Measurements from ENCODE around the gene PPP2R3B.
"Not testable (repeated sequence)": the region's sequence is repeated elsewhere in the genome, so short reads cannot be mapped to it uniquely, and the experiment has no call there.

PPP2R3B gene

DNA sequence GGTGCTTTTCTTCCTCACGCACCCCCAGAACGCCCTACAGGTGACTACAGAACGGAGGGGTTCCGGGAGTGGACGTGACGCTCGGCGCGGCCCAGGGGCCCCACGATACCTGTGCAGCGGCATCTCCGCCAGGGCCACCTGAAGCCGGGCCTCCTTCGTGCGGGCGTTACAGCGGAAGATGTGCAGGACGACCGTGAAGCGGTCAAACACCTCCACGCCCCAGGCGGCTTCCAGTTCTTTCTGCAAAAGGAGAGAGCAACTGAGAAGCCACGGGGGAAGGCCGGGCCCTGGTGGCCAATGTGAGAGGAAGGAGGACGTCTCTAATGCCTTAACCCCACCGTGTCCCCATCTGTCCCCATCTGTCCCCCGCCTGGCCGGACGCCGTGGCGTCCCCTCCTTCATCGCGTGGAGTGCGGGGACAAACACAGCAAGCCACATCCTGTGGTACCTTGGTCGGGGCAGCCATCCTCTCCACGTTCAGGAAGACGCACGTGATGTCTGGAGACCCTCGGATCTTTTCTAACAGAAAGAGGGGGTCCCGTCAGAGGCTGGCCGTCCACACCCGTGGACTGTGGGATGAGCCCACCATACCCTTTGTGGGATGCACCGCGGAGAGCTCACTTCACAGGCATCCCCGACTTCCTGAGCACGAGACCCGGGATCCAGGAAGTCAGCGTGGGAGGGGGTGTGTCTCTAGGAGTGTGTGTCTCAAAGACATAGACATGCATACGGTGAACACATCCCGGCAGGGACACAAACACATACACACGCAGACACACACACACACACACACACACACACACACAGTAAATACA lies 71.7 kb downstream of the PPP2R3B start:
- no peak overlapping the region for H3K4me3 ChIP-seq (ENCODE audit: low read length)
- DNase-seq (ENCODE audit: low read depth, low spot score) = no peak

DNA sequence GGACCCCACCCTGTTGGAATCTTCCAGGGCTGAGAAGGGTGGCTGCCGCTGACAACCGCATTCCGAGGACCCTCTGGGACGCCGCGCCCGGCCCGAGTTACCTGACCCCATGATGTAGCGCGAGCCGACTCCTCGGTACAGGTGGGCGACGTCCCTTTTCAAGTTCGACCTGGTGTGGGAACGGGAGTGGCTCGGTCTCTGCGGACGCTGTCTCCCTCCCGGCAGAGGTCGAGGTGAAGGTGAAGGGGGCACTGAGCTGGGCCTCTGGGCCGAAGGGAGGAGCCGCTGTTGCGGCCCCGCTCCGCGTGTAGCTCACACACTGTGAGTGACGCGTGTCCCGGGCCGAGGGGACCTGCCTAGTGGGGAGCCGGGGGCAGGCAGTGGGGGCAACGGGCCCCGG lies 72.7 kb downstream of the PPP2R3B start:
- H3K4me3 ChIP-seq (ENCODE audit: low read length) = no peak overlapping the region
- DNase-seq (ENCODE audit: low read depth, low spot score) = no peak

DNA sequence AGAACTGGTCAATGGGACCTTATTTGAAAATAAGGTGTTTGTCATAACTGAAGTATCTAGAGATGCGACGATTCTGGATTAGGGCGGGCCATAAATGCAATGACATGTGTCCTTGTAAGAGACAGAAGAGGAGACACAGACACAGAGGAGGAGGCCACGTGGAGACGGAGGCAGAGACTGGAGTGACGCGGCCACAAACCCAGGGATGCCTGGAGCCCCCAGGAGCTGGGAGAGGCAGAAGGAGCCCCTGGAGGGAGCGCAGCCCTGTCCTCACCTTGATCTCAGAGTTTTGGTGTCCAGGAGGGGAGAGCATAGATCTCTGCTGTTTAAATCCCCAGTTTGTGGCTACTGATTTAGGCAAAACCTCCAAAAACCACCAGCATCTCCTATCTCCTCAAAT lies 73.2 kb downstream of the PPP2R3B start:
- H3K4me3 ChIP-seq (ENCODE audit: low read length) = no peak overlapping the region
- DNase-seq (ENCODE audit: low read depth, low spot score) = no peak

DNA sequence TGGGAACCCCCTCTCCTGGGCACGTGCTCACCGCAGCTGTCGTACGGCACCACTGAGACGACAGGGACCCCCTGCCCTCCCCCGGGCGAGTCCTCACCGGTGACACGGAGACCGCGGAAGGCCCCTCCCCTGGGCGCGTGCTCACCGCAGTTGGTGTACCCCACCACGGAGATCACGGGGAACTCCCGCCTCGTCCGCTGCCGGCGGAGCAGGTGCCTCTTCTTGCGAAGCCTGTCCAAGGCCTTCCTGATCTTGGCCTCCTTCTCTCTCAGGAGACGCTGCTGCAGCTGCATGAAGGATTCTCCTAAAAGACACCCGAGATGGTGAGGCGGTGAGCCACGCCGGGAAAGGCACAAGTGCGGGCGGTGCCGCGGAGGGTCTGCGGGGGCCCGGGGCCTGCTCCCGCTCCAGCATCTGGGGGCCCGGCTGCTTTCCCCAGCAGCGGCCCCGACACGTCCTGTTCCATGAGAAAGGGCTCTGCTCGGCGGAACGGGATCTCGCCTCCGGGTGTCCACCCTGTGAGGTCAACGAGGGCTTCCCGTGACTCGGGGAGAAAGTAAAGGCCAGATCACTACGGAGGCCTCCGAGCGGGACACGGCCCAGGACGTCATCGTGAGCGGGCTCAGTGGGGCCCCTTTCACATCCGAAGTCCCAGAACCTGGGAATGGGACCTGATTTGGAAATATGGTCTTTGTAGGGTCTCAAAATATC lies 73.9 kb downstream of the PPP2R3B start:
- H3K4me3 ChIP-seq (ENCODE audit: low read length) = no peak overlapping the region

DNA sequence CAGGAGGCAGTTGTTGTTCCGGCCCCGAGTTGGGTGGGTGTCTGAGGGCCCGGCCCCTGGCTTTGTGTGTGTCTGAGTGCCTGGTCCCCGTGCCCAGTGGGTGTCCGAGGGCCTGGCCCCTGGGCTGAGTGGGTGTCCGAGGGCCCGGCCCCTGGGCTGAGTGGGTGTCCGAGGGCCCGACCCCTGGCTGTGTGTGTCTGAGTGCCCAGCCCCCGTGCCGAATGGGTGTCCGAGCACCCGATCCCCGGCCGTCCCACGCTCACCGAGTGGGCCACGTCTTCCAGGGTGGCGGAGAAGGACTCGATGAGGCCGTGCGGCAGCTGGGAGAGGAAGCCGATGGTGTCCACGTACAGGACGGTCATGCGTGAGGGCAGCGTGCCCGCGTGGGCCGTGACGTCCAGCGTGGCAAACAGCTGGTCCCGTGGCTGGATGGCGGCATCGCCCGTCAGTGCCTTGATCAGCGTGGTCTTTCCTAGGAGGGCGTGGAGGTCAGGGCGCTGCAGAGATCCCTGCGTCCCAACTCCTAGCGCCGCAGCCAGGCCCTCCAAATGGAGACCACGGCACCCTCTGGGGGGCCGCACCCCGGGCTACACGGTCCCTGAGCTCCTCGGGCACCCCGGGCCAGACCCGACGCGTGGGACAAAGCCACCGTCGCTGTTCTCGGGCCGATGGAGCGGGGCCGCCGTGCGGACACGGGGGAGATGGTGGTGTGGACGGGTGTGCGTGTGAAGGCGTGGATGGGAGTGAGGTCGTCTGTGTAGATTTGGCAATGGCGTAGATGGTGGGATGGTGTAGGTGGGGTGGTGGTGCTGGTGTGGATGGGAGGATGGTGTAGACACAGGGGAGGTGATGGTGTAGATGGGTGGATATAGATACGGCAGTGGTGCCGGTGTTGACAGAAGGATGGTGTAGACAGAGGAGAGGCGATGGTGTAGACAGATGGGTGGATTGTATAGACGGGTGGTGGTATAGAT lies 75.3 kb downstream of the PPP2R3B start:
- no peak overlapping the region for H3K4me3 ChIP-seq (ENCODE audit: low read length)
- DNase-seq (ENCODE audit: low read depth, low spot score) = no peak

More for the DNA sequence above, 73.9 kb downstream of the PPP2R3B start:
- no peak for DNase-seq (ENCODE audit: low read depth, low spot score)

DNA sequence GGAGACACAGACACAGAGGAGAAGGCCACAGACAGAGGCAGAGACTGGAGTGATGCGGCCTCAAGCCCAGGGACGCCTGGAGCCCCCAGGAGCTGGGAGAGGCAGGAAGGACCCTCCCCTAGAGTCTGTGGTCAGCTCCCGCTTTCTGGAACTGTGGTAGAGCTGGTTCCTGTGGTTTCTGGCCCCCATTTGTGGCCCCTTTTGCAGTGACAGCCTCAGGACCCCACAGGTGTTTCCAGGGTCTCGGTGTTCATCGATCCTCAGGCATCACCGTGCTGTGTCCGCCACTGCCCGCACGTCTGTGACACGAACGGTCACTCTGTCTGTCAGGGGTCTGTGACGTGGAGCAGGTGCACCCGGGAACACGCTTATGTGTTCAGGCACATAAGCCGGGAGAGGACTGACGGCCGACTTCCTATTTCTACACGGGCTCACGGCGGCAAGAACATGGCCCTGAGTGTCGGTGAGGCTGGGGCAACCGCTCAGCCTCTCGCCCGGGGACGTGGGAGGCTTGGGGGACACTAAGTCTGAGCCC lies 76.0 kb downstream of the PPP2R3B start:
- no peak for DNase-seq (ENCODE audit: low read depth, low spot score)
- H3K4me3 ChIP-seq (ENCODE audit: low read length) = no peak overlapping the region

DNA sequence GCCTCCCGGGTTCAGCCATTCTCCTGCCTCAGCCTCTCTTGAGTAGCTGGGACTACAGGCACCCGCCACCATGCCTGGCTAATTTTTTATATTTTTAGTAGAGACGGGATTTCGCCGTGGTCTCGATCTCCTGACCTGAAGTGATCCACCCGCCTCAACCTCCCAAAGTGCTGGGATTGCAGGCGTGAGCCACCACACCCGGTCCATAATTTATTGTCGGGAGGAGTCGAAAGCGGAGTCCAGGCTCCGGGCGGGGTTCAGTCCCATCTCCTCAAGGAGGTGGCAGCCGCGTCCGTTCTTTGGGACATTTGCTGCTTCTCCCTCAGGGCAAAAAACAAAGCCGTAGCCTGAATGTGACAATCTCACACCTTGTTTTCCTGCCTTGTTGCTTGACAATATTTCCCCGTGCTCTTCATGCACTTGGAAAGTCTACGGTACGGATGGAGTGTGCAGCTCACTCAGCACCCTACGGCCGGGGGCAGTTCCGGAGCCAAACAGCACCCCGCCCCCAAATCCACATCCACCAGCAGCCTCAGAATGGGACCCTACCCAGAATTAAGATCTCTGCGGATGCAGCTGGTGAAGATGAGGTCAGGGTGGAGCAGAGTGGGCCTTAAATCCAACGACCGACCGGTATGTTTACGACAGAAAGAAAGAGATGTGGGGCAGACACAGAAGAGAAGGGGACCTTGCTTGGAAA lies 77.7 kb downstream of the PPP2R3B start:
- DNase-seq (ENCODE audit: low read depth, low spot score) = no peak
- H3K4me3 ChIP-seq (ENCODE audit: low read length) = no peak overlapping the region

DNA sequence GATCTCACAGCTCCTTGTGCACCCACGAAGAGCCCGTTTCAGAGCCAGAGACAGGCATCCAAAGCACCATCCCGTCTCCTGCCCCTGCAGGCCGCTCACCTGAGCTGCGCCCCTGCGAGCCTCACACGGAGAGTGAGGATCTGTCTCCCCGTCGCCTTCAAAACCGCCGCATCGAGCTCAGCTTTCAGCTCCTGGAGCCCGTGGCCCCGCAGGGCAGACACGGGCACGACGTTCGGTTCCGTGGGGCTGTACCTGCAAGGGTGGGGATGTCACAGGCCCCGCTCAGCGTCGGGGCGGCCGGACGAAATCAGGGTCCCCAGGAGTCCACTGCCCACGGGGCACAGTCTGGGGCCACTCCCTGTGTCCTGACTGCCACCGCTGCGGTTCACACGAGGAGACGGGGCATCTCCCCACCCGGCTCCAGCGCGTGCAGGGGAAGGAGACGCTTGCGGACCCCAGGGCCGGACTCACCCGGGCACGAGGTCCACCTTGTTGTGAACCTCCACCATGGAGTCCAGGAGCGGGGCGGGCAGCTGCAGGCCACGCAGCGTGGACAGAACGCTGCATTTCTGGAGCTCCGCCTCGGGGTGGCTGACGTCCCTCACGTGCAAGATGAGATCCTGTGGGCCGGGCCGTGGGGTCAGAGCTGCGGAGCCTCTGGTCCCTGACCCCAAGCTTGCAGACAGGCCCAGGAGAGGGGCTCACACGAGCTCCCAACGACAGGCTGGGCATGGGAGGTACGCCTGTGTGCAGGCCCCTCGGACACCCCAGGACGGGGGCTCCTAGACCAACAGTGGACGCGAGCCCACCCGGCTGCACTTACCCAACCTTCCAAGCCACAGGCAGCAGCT lies 79.2 kb downstream of the PPP2R3B start:
- no peak overlapping the region for H3K4me3 ChIP-seq (ENCODE audit: low read length)
- DNase-seq (ENCODE audit: low read depth, low spot score) = no peak

DNA sequence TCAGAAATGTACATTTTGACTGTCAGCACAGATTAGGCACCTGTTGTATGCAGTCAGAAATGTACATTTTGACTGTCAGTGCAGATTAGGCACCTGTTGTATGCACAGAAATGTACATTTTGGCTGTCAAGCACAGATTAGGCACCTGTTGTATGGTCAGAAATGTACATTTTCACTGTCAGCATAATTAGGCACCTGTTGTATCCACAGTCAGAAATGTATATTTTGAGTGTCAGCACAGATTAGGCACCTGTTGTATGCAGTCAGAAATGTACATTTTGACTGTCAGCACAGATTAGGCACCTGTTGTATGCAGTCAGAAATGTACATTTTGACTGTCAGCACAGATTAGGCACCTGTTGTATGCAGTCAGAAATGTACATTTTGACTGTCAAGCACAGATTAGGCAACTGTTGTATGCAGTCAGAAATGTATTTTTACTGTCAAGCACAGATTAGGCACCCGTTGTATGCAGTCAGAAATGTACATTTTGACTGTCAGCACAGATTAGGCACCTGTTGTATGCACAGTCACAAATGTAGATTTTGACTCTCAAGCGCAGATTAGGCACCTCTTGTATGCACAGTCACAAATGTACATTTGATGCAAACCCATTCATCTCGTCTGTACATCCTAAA lies 80.0 kb downstream of the PPP2R3B start:
- DNase-seq (ENCODE audit: low read depth, low spot score); H3K4me3 ChIP-seq (ENCODE audit: low read length): not testable (repeated sequence)

DNA sequence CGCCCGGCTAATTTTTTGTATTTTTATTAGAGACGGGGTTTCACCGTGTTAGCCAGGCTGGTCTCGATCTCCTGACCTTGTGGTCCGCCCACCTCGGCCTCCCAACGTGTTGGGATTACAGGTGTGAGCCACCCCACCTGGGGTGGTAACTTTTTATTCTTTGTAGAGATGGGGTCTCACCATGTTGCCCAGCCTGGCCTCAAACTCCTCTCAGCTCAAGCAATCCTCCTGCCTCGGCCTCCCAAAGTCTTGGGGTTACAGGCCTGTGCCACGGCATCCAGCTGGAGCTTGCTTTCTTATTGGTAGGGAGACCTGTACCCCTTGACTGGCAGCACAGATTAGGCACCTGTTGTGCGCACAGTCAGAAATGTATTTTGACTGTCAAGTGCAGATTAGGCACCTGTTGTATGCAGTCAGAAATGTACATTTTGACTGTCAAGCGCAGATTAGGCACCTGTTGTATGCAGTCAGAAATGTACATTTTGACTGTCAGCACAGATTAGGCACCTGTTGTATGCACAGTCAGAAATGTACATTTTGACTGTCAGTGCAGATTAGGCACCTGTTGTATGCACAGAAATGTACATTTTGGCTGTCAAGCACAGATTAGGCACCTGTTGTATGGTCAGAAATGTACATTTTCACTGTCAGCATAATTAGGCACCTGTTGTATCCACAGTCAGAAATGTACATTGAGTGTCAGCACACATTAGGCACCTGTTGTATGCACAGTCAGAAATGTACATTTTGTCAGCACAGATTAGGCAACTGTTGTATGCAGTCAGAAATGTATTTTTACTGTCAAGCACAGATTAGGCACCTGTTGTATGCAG lies 80.7 kb downstream of the PPP2R3B start:
- DNase-seq (ENCODE audit: low read depth, low spot score) = not testable (repeated sequence)

DNA sequence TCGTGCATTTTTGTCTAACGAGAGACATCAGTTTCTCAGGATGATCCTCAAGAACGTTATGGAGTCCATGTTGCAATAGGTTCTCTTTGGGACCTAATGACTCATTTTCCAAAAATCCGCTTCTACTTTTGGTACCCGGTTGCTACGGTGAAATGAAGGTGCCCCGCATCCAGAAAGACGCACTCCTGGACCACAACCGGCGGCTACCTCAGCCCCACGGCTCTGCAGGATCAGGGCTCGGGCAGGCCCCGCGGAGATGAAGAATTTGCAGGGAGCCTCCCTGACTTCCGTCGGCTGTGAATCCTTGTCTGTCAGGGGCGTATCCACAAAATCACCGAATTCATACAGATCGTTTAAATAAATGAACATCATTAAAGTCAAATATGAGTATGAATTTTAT lies 83.7 kb downstream of the PPP2R3B start:
- H3K4me3 ChIP-seq (ENCODE audit: low read length) = no peak overlapping the region
- no peak for DNase-seq (ENCODE audit: low read depth, low spot score)

More for the DNA sequence above, 80.7 kb downstream of the PPP2R3B start:
- not testable (repeated sequence) for H3K4me3 ChIP-seq (ENCODE audit: low read length)

DNA sequence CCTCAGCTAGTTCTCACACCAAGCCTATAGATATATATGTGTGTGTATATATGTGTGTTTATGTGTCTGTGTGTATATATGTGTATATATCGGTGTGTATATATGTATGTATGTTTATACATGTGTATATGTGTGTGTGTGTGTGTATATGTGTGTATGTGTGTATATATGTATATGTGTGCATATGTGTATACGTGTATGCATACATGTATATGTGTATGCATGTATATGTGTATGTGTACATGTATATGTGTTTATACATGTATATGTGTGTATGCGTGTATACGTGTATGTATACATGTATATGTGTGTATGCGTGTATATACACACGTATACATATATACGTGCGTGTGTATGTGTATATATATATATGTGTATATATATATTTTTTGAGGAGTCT lies 86.4 kb downstream of the PPP2R3B start:
- DNase-seq (ENCODE audit: low read depth, low spot score) = no peak

DNA sequence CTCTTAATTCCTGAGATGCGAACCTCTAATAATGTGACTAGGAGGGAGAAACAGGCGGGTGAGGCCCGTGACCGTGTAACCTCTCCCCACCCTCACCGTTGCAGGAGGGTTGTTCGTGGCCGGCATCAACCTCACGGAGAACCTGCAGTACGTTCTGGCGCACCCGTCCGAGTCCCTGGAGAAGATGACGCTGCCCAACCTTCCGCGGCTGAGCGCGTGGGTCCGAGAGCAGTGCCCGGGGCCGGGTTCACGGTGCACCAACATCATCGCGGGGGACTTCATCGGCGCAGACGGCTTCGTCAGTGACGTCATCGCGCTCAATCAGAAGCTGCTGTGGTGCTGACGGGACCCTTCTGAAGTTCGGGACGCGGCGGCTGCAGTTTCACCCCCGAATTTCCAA lies 87.7 kb downstream of the PPP2R3B start:
- no peak for DNase-seq (ENCODE audit: low read depth, low spot score)
- H3K4me3 ChIP-seq (ENCODE audit: low read length) = no peak overlapping the region

More for the DNA sequence above, 86.4 kb downstream of the PPP2R3B start:
- no peak overlapping the region for H3K4me3 ChIP-seq (ENCODE audit: low read length)

DNA sequence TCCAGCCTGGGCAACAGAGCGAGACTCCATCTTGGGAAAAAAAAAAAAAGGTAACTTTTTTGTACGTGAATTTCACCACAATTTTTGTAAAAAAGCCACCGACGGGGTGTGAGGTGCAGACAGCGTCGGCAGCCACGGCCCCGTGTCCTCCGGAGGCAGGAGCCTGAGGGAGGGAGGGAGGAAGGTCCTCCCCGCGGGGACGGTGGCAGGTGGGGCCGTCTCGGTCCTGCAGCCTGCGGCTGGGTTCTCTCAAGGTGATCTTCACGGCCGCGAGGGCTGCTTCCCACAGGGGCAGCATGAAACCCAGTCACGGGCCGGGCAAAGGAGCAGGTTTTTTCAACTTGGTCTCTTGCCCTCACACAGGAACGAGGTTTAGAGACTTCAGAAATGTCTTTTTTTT lies 91.6 kb downstream of the PPP2R3B start:
- no peak for DNase-seq (ENCODE audit: low read depth, low spot score)
- no peak overlapping the region for H3K4me3 ChIP-seq (ENCODE audit: low read length)

DNA sequence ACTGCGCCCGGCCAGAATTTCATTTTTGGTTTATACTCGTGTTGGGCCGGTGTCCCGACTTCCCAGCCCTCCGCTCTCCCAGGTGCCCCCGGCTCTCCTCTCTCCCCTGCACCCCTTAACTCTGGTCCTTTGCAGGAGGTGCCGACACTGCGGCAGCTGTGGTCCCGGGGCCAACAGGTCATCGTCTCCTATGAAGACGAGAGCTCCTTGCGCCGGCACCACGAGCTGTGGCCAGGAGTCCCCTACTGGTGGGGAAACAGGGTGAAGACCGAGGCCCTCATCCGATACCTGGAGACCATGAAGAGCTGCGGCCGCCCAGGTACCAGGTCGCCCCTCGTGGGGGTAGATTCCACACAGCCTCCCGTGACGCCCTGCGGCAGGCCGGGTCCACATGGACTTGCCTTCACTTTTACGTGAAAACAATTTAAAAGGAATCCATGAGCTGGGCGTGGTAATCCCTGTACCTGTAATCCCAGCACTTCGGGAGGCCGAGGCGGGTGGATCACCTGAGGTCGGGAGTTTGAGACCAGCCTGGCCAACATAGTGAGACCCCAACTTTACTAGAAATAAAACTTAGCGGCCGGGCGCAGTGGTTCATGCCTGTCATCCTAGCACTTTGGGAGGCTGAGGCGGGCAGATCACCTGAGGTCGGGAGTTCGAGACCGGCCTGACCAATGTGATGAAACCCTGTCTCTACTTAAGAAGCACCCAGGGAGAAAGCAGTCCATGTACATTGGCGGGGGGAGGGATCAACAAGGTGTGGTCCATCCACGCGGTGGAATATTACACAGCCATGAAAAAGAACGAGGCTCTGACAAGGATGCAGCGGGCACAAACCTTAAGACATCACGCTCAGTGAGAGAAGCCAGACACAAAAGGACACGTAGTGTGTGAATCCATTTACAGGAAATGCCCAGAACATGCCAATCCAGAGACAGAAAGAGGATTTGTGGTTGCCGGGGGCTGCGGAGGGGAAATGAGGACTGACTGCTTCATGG lies 93.5 kb downstream of the PPP2R3B start:
- no peak overlapping the region for H3K4me3 ChIP-seq (ENCODE audit: low read length)
- DNase-seq (ENCODE audit: low read depth, low spot score) = no peak

Data from Jurkat, Clone E6-1 (cell line).